GM12801 (cell line): ENCODE results near the gene KCTD4.

Experiments
- TF ChIP-seq, protein P1 (sequence below): IDR thresholded peaks from one replicate; pipeline ENCODE4 v1.5.1; 2011; ENCODE audit warnings: control low read depth; ENCODE audit not compliant: insufficient read length; ENCODE audit errors: extremely low read depth

Gene KCTD4

DNA sequence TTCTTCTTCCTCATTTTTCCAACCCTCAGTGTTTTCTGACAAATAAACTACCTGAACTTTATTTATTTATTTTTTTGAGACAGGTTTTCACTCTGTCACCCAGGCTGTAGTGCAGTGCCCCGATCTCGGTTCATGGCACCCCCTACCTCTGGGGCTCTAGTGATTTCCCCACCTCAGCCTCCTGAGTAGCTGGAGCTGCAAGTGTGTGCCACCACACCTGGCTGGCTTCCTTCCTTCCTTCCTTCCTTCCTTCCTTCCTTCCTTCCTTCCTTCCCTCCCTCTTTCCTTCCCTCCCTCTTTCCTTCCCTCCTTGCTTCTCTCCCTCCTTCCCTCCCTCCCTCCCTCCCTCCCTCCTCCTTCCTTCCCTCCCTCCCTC, 32.3 kb downstream of the KCTD4 start:
- TF ChIP-seq, protein P1, sequence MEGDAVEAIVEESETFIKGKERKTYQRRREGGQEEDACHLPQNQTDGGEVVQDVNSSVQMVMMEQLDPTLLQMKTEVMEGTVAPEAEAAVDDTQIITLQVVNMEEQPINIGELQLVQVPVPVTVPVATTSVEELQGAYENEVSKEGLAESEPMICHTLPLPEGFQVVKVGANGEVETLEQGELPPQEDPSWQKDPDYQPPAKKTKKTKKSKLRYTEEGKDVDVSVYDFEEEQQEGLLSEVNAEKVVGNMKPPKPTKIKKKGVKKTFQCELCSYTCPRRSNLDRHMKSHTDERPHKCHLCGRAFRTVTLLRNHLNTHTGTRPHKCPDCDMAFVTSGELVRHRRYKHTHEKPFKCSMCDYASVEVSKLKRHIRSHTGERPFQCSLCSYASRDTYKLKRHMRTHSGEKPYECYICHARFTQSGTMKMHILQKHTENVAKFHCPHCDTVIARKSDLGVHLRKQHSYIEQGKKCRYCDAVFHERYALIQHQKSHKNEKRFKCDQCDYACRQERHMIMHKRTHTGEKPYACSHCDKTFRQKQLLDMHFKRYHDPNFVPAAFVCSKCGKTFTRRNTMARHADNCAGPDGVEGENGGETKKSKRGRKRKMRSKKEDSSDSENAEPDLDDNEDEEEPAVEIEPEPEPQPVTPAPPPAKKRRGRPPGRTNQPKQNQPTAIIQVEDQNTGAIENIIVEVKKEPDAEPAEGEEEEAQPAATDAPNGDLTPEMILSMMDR = no peak

DNA sequence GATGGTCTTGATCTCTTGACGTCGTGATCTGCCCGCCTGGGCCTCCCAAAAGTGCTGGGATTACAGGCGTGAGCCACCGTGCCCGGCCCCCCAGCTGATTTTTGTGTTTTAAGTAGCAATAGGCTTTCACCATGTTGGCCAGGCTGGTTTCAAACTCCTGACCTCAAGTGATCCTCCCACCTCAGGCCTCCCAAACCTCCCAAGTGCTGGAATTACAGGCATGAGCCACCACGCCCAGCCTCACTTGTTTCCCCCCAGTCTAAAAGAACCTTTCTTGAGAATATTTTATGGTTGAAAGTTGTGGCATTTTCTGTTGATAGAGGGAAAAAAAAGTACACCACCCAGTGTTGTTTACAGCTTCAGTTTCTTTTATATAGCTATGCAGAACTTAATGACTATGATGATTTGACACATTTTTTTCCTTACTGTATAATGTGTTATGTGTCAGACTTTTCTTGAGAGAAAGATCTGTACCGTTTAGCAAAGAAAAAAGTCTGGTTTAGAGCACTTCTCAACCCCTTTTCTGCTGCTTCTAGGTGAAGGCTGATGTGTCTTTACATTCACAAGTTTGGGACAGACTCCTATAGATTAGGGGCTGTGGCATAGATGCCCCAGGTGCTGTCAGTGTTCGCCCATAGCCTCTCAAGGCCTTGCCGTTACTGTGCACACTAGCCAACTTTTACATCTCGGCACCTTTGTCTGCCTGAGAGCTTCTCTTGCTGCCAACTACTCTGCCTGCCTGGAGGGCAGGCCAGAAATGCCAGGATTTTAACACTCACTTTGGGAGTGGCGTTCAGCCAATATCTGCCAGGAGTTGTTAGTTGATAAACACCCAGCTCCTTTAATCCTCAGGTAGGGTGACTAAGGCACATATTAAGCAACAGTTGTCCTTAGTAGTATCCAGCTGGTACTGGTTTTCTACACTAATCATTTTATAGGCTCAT, 33.0 kb downstream of the KCTD4 start:
- TF ChIP-seq, protein P1 = no peak

DNA sequence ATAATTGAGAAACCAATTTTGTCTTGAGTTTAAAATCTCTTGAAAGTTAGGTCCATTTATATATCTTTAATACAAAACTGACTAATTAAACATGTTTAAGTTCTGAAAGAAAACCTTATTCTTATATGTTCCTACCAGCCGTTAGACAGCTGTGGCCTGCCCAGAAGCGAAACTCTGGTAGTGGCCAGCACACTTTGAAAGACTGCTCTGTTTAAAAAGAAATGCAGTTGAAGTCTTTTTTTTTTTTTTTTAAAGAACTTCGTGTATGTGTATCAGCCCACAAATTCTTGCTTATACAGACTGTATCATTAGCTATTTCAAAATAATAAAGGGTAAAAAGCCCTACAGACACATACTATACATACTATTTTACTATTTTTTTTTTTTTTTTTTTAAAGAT, 34.0 kb downstream of the KCTD4 start:
- TF ChIP-seq, protein P1 = no peak

DNA sequence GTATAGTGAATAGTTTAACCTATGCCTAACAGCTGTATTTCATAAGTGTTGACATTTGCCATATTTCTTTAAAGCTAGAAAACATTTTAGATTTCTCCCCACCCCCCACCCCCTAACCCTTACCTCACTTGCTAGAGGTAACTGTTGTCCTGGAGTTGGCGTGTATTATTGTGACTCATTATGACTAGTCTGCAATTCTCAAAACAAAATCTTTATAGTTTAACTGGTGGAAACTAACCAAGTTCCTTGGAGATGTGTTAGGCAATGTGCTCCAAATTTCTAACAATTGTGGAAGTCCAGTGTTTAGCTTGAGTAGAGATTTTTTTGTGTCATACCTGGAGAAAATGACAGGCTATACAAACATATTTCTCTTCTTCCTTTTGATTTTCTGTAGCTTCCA, 38.0 kb downstream of the KCTD4 start:
- TF ChIP-seq, protein P1 = no peak

DNA sequence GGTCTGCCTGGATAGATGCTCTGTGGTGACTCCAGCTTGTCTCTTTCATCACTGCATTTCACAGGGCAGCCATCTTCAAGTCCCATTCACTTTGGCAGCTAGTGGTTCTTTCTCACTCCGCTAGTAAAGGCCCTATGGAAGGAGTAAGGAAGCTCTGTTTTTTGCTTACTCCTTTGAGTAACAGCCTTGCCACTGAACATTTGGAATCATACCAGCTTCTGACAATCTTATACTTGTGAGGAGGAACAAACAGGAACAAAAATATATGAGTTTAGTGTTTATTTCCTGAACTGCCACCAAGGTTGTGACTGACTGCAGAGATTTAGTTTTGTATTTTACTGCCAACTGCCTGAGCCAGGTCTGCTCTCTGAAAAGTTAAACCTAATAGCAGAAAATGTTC, 38.7 kb downstream of the KCTD4 start:
- TF ChIP-seq, protein P1 = no peak

DNA sequence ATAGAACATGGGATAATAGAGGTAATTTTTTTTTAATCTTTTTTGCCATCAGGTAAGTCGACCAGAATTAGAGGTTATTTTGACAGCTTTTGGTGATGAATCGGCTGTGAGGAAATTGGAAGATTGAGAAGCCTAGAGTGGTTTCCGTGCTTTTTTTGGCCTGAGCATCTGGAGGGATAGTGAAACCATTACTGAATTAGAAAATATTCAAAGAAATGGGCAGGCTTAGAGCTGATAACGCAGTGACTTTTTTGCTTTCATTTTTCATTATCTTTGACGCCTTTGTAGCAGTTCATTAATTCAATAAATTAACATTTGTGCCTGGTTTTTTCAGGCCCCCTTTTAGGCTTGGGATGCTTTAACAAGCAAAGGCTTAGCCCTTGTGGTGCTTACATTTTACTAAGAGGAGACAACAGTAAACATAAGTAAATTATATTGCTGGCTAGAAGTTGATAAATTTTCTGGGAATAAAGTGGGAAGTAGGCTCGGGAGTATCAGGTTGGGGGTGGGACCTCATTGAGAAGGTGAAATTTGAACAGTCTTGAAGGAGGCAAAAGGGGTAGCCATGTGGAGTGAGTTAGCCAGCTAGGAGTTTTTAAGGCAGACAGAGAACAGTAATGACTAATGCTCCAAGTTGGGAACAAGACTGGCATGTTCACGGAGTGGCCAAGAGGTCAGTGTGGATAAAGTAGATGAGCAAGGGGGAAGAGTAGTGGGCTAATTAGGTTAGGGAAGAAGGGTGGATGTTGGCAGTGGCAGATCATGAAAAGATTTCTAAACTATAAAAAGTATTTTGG, 44.1 kb downstream of the KCTD4 start:
- TF ChIP-seq, protein P1 = no peak

DNA sequence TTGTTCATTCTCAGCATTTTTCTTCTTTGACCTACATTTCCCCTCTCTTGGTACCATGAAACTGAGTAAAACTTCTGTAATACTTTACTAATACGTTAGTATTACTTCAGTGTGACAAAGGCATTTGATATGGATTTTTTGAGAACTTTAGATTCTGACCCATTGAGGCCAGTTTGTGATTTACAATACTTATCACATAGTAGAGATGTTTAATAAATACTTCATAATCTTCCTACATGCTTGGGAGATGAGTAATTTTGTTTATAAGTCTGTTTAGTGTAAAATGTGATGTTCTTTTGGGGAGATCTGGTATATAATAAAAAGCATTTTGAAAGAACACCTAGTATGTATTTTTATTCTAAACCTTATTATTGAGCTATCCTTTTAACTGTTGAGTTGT, 50.9 kb downstream of the KCTD4 start:
- TF ChIP-seq, protein P1 = no peak
